COR-L47 (cell line): ENCODE measurements around the gene PRRG2.

Source experiments
- DNase-seq: peaks from one replicate; lab custom pipeline; 2025; lab: John Stamatoyannopoulos, UW

Gene PRRG2

DNA sequence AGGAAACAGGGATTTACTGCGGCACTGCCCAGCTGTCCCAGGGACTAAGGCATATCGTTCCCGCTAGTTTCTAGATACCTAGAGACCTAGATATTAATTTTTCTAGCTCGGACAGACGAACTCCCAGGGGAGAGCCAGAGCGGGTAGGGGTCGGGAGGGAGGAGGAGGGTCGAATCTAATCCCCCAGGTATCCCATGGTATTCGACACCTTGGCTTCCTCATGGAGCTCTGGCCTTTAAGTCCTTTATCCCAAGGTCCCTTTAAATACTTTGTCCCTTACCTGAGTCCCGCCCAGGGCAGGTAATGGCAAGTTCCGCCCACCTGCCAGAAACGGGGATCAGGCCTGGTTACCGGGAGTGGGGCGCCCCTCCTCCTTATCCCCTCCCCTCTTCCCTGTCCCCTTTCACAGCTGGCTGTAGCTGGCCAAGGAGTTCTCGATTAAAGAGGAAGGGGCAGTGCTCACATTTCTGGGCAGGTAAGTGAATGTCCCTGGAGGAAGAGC is at the start of gene PRRG2:
Gene PRRG2 (plus strand): TSS at position 310 of the 502 bp plus-strand sequence. CDS start 1,904 bp downstream, outside the sequence.
- peak; percentile 3 for DNase-seq

- peak; percentile 21 for DNase-seq
Measured at GRCh38 chr19:49533551-49534488, 47.3 kb upstream of the PRRG2 start.

DNA sequence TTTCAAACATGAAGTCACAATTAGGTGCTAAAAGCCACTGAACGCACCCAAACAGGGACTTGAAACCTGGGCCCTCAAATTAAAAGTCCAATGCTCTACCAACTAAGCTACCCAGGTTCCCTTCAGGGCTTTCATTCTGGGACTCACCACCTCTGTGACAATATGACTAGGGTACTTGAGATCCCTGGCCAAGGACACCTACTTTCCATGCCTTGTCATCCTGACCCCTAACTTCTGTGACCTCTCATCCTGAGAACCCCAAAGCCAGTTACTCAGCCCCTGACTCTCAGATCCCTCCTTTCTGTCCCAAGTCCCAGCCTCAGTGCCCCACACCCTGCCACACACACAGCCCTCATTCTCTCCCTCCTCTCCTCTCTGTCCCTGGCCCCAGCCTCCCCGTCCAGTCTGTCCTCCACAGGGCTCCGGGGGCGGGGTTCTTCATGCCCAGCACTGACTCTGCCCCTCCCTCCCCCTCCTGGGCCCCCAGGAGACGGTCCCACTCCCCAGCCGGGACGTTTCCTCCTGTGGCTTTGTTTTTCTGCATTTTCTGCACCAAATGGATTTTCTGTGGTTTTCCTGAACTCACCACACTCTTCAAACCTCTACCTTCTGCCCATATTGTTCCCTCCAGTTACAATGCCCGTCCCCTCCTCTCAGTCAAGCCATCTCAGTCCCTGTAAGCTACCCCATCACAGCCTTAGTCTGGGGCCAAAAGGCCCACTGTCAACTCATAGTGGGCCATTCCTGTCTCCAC is 46.3 kb upstream of the PRRG2 start:
- no peak for DNase-seq

- no peak for DNase-seq
Measured at GRCh38 chr19:49536921-49537462, 44.1 kb upstream of the PRRG2 start.

DNA sequence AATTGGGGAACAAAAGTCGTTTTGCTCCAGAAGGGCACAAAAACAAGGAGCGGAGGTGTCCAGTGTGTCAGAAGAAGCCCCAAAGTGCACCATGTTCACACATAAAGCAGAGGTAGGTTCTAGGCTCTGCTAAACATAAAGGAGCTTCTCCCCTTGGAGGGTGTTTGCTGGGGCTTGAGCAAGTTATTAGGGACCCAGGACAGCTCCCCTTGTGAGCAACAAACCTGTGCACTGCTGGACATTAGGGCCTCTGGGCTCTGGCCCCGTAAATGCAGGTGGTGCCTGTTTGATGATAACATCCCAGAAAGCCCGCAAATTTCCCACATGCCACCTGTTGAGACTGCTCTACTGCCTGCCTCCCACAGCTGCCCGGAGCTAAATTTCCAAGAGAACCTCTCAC is 42.5 kb upstream of the PRRG2 start:
- no peak for DNase-seq

DNA sequence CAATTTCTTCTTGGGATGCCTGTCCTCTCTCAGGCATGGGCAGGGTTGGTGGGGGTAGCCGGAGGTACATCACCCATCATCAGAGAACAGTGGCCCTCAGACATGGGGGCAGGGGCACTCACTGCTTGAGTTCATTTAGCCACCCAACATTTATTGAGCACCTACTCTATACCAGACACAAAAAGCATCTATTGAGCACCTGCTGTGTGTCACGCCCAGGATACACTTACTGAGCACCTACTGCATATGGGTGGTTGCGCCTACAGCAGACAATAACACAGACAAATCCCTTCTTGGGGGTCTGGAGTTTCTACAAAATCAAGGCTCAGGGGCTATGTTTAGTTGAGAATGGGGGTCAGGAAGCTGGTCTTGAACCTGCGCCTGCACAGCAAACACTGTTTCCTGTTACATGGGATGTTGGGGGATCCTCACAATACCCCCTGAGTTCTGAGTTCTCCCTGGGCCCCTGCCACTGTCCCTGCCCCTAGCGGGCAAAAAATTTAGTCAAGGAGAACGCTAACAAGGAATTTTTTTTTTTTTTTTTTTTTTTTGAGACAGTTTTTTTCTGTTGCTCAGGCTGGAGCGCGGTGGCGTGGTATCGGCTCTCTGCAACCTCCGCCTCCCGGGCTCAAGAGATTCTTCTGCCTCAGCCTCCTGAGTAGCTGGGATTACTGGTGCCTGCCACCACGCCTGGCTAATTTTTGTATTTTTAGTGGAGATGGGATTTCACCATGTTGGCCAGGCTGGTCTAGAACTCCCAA is 41.7 kb upstream of the PRRG2 start:
- DNase-seq, result no peak

GRCh38 chr19:49541914-49542313 is 39.2 kb upstream of the PRRG2 start:
- DNase-seq, result no peak

DNA sequence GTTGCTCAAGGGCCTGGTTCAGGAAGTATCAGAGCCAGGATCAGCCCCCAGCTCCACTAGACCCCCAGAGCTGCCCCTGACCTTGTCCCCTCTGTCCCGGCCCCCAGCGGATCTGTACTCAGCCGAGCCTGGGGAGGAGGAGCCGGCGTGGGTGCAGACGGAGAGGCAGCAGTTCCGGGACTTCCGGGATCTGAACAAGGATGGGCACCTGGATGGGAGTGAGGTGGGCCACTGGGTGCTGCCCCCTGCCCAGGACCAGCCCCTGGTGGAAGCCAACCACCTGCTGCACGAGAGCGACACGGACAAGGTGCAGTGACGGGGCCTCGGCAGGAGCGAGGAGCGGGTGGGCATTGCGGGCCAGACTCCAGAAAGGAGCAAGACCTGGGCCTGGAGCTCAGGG is 38.7 kb upstream of the PRRG2 start:
- no peak for DNase-seq

DNA sequence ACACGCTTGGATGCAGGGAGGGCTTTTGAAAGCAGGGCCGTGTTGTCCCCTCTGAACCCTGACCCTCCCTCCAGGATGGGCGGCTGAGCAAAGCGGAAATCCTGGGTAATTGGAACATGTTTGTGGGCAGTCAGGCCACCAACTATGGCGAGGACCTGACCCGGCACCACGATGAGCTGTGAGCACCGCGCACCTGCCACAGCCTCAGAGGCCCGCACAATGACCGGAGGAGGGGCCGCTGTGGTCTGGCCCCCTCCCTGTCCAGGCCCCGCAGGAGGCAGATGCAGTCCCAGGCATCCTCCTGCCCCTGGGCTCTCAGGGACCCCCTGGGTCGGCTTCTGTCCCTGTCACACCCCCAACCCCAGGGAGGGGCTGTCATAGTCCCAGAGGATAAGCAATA is 38.1 kb upstream of the PRRG2 start:
- DNase-seq, result no peak

- no peak for DNase-seq
Measured at GRCh38 chr19:49544154-49544553, 37.0 kb upstream of the PRRG2 start.

DNA sequence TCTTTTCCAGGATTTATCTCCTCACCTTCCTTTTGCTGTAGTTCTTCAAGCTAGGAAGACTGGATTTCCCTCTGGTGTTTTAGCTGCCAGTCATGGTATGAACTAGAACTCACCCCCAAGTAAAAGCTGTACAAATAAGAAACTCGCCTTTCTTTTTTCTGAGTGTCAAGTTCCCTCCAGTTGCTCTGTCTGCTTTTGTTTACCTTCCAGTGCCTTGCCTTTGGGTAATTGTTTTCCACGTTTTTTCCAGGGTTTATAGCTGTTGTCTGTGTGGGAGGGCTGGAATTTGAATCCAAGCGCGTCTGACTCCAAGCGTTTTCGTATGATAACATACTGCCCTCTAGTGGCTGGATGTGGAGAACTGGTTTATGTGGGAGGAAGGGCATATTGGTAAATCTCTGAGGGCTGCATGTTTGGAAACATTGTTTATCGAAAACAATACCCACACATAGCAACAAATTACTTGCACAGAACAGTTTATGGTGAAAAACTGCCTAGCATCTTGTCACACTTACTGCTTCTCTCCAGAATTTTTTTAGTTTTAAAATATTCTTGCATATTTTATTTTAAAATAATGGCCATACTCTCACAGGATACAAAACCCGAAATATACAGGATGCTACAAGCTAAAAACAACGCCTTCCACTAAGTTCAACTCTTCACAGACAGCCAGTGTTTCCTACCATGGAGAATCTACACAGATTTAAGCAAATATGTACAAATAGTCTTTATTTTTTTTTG is 34.1 kb upstream of the PRRG2 start:
- peak; percentile 86 for DNase-seq

DNA sequence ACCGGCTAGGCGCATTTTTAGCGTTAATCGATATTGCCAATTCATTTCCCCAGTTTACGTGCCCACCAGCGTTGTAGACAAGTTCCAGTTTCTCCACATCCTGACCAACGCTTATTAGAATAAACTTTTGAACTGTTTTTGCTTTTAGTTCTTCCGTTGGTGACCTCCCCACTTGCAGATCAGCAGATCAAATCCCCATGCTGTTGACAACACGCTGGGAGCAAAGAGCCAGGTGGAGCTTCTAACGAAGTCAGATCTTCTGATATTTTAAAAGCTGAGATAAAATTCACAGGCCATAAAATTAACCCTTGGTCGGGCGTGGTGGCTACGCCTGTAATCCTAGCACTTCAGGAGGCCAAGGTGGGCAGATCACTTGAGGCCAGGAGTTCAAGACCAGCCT is 32.1 kb upstream of the PRRG2 start:
- DNase-seq, result no peak

- DNase-seq, result no peak
Measured at GRCh38 chr19:49551531-49551930, 29.6 kb upstream of the PRRG2 start.

DNA sequence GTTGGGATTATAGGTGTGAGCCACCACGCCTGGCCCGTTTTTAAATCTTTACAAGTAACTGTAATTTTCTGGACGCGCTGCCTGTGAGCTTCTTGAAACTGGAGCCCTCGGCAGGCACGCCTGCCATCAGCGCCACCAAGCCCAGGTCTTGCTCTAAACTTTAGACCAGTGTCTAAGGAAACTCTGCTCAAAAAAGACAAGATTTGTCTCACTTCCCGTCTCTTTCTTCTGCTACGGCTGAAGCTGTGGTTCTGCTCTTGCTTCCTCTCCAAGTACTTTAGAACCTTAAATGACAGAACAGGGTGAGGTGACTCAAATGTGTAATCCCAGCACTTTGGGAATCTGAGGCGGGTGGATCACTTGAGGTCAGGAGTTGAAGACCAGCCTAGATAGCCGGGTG is 28.4 kb upstream of the PRRG2 start:
- DNase-seq, result no peak

GRCh38 chr19:49553451-49554271 is 27.5 kb upstream of the PRRG2 start:
- DNase-seq, result no peak

GRCh38 chr19:49554701-49555181 is 26.4 kb upstream of the PRRG2 start:
- no peak for DNase-seq

GRCh38 chr19:49555600-49556411 is 25.3 kb upstream of the PRRG2 start:
- DNase-seq, result peak; percentile 6

DNA sequence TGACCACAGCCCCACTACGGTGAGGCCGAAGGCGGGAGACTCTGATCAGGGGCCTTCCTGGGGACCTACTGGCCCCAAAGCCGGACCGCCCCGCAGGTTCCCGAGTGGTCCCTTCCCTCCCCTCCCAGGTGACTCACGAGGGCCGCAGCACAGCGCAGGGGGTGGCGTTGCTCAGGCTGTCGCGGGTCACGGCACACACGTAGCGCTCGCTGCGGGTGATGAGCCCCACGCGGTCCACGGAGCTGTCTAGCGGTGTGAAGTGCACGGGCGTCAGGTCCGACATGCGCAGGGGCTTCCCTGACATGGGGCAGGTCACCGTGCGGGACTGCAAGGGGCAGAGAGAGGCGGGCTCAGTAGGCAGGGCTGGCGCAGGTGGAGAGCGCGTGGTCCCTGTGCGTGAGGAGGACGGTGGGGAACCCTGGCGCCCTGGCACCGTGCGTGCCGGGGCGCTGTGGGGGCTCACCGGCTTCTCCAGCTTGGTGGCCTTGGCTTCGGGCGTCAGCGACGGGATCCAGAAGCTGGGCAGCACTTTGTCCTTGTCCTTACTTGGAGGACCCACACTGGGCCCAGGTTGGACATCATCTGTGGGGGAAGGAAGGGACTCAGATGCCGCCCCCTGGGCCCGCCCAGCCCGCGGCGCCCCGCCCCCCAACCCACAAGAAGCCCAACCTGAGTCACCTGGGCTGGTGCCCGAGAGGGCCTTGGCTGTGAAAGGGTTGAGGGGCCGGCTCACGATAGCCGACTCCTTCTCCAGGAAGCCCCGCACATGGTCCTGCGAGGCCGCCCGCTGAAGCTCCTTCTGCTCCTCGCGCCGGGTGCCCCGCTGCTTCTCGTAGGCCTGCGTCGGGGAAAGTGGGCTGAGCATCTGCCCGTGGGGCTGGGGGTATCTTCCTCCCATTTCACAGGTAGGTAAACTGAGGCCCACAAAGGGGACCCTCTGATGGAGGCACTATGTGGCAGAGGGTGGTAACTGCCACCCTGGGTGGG is 24.4 kb upstream of the PRRG2 start:
- DNase-seq, result no peak
